H9 (cell line): Measurements from ENCODE around the gene PM20D2. TPM values are rescaled to one million over a fixed set of nuclear protein-coding genes. Genes with fewer than 3 reads are reported as not detected.

ENCODE experiments used
- DNase-seq: peaks from one replicate; pipeline ENCODE4 v3.0.0-alpha.2; 2017
- H2AFZ ChIP-seq: one replicate; pipeline ENCODE4 v1.6.1; 2013; ENCODE audit warnings: mild to moderate bottlenecking, low read length, control low read depth, moderate library complexity
- H2AK5ac ChIP-seq: 2 replicates; pipeline ENCODE4 v1.6.1; 2013; ENCODE audit warnings: low read length, control low read depth, mixed read lengths; ENCODE audit not compliant: insufficient read length
- H2BK120ac ChIP-seq: one replicate; pipeline ENCODE4 v1.6.1; 2013; ENCODE audit warnings: low read depth, mild to moderate bottlenecking, low read length, control low read depth, inconsistent platforms; ENCODE audit not compliant: poor library complexity, severe bottlenecking
- H2BK12ac ChIP-seq: 2 replicates; pipeline ENCODE4 v1.6.1; 2013; ENCODE audit warnings: low read length, control low read depth, mixed read lengths, low read depth; ENCODE audit not compliant: insufficient read length
- H2BK15ac ChIP-seq: 2 replicates; pipeline ENCODE4 v1.6.1; 2013; ENCODE audit warnings: low read depth, low read length, control low read depth
- H2BK20ac ChIP-seq: one replicate; pipeline ENCODE4 v1.6.1; 2013; ENCODE audit warnings: low read depth, mild to moderate bottlenecking, low read length, control low read depth, inconsistent platforms; ENCODE audit not compliant: poor library complexity, severe bottlenecking
- H2BK5ac ChIP-seq: 2 replicates; pipeline ENCODE4 v1.6.1; 2013; ENCODE audit warnings: low read length, control low read depth, mixed read lengths; ENCODE audit not compliant: insufficient read length
- H3K14ac ChIP-seq: 2 replicates; pipeline ENCODE4 v1.6.1; 2013; ENCODE audit warnings: low read length, control low read depth; ENCODE audit not compliant: insufficient read depth
- H3K18ac ChIP-seq: 2 replicates; pipeline ENCODE4 v1.6.1; 2013; ENCODE audit warnings: low read depth, mild to moderate bottlenecking, mixed read lengths, low read length, control low read depth; ENCODE audit not compliant: insufficient read length
- H3K23ac ChIP-seq: 2 replicates; pipeline ENCODE4 v1.6.1; 2013; ENCODE audit warnings: low read length, control low read depth, mixed read lengths, low read depth; ENCODE audit not compliant: insufficient read length
- H3K23me2 ChIP-seq: 2 replicates; pipeline ENCODE4 v1.6.1; 2013; ENCODE audit warnings: low read depth, mild to moderate bottlenecking, mixed read lengths, low read length, control low read depth; ENCODE audit not compliant: insufficient read length, poor library complexity, severe bottlenecking
- H3K27ac ChIP-seq: 2 replicates; pipeline ENCODE4 v1.5.1; 2013; ENCODE audit warnings: low read length, control low read depth, mixed read lengths, low read depth; ENCODE audit not compliant: insufficient read length
- H3K27me3 ChIP-seq: 2 replicates; pipeline ENCODE4 v1.6.1; 2013; ENCODE audit warnings: low read length, control low read depth, inconsistent platforms; ENCODE audit not compliant: insufficient read depth
- H3K4ac ChIP-seq: 2 replicates; pipeline ENCODE4 v1.6.1; 2013; ENCODE audit warnings: low read depth, mild to moderate bottlenecking, control low read depth, inconsistent platforms, low read length, moderate library complexity
- H3K4me1 ChIP-seq: 2 replicates; pipeline ENCODE4 v1.6.1; 2013; ENCODE audit warnings: low read length, control low read depth, inconsistent platforms; ENCODE audit not compliant: insufficient read depth
- H3K4me2 ChIP-seq: 2 replicates; pipeline ENCODE4 v1.6.1; 2013; ENCODE audit warnings: low read length, control low read depth, mixed read lengths; ENCODE audit not compliant: insufficient read length, insufficient read depth
- H3K56ac ChIP-seq: 2 replicates; pipeline ENCODE4 v1.6.1; 2013; ENCODE audit warnings: low read depth, mild to moderate bottlenecking, mixed read lengths, low read length, control low read depth; ENCODE audit not compliant: insufficient read length
- H3K79me1 ChIP-seq: 2 replicates; pipeline ENCODE4 v1.6.1; 2013; ENCODE audit warnings: low read depth, mild to moderate bottlenecking, moderate library complexity, low read length, control low read depth, inconsistent platforms; ENCODE audit not compliant: insufficient read depth, poor library complexity, severe bottlenecking
- H3K79me2 ChIP-seq: 2 replicates; pipeline ENCODE4 v1.6.1; 2013; ENCODE audit warnings: low read length, control low read depth, inconsistent platforms; ENCODE audit not compliant: insufficient read depth
- H3K9ac ChIP-seq: 2 replicates; pipeline ENCODE4 v1.6.1; 2013; ENCODE audit warnings: low read length, control low read depth, mixed read lengths; ENCODE audit not compliant: insufficient read length; ENCODE audit errors: extremely low read depth
- H3K9me3 ChIP-seq: one replicate; pipeline ENCODE4 v1.6.1; 2013; ENCODE audit warnings: low read depth, low read length, inconsistent platforms; ENCODE audit not compliant: control insufficient read depth
- H3T11ph ChIP-seq: one replicate; pipeline ENCODE4 v1.6.1; 2013; ENCODE audit warnings: mild to moderate bottlenecking, low read length, control low read depth, inconsistent platforms
- H4K20me1 ChIP-seq: one replicate; pipeline ENCODE4 v1.6.1; 2013; ENCODE audit not compliant: control insufficient read depth, insufficient read length, insufficient read depth
- H4K5ac ChIP-seq: 2 replicates; pipeline ENCODE4 v1.6.1; 2013; ENCODE audit warnings: low read depth, mild to moderate bottlenecking, mixed read lengths, low read length, control low read depth; ENCODE audit not compliant: insufficient read length
- H4K8ac ChIP-seq: replicated peaks from 2 replicates; pipeline ENCODE4 v1.6.1; 2013; ENCODE audit warnings: low read length, control low read depth, mixed read lengths, low read depth; ENCODE audit not compliant: insufficient read length
- H4K91ac ChIP-seq: 2 replicates; pipeline ENCODE4 v1.6.1; 2013; ENCODE audit warnings: low read depth, mild to moderate bottlenecking, moderate library complexity, mixed read lengths, low read length, control low read depth; ENCODE audit not compliant: insufficient read length
- H3K27ac Mint-ChIP-seq, 3 experiments: 2 replicates in 2 of 3; 3 replicates in 1 of 3; pipeline ENCODE4 v1.8.0; 2020 to 2021; ENCODE audit warnings: mixed read lengths in 3 of 3, mild to moderate bottlenecking in 1 of 3, moderate library complexity in 1 of 3
- H3K27me3 Mint-ChIP-seq: 2 replicates; pipeline ENCODE4 v1.8.0; 2021; ENCODE audit warnings: low read depth, mild to moderate bottlenecking, moderate library complexity, mixed read lengths
- H3K36me3 Mint-ChIP-seq, 3 experiments: 2 replicates in 2 of 3; 3 replicates in 1 of 3; pipeline ENCODE4 v1.8.0; 2020 to 2021; ENCODE audit warnings: low read depth in 3 of 3, mixed read lengths in 3 of 3; ENCODE audit not compliant: insufficient read depth in 1 of 3
- H3K4me1 Mint-ChIP-seq, 2 experiments: 2 replicates each; pipeline ENCODE4 v1.8.0; 2020; ENCODE audit warnings: mixed read lengths in 2 of 2
- H3K4me3 Mint-ChIP-seq, 2 experiments: 2 replicates in 1 of 2; 3 replicates in 1 of 2; pipeline ENCODE4 v1.8.0; 2020 to 2021; ENCODE audit warnings: mild to moderate bottlenecking in 2 of 2, mixed read lengths in 2 of 2, moderate library complexity in 1 of 2
- H3K9me3 Mint-ChIP-seq, 2 experiments: 2 replicates in 1 of 2; 3 replicates in 1 of 2; pipeline ENCODE4 v1.8.0; 2020; ENCODE audit warnings: mild to moderate bottlenecking in 2 of 2, mixed read lengths in 2 of 2, moderate library complexity in 1 of 2
- WGBS: extraction: QIAGEN DNeasy Blood & Tissue Kit; methylation state at CpG from one replicate; pipeline ENCODE4 v1.1.7; 2013; ENCODE audit warnings: missing lambda C conversion rate, low lambda C conversion rate, mixed read lengths; ENCODE audit not compliant: insufficient read length; ENCODE audit errors: extremely low coverage; 5-methylcytosine and 5-hydroxymethylcytosine counted together
- total RNA-seq: library from RNA; stranded (reverse); gene quantifications from 2 replicates; pipeline ENCODE4 v1.2.1, GENCODE V29; 2021
- TF ChIP-seq, protein P1 (sequence below): fragments of 200-600 bp; sonication (generic); conservative IDR thresholded peaks from 3 replicates; pipeline ENCODE4 v1.8.0; 2021; ENCODE audit warnings: antibody characterized with exemption, mild to moderate bottlenecking

The PM20D2 gene
- total RNA-seq, 1 experiment from 2014 or later: 8.3 TPM

DNA sequence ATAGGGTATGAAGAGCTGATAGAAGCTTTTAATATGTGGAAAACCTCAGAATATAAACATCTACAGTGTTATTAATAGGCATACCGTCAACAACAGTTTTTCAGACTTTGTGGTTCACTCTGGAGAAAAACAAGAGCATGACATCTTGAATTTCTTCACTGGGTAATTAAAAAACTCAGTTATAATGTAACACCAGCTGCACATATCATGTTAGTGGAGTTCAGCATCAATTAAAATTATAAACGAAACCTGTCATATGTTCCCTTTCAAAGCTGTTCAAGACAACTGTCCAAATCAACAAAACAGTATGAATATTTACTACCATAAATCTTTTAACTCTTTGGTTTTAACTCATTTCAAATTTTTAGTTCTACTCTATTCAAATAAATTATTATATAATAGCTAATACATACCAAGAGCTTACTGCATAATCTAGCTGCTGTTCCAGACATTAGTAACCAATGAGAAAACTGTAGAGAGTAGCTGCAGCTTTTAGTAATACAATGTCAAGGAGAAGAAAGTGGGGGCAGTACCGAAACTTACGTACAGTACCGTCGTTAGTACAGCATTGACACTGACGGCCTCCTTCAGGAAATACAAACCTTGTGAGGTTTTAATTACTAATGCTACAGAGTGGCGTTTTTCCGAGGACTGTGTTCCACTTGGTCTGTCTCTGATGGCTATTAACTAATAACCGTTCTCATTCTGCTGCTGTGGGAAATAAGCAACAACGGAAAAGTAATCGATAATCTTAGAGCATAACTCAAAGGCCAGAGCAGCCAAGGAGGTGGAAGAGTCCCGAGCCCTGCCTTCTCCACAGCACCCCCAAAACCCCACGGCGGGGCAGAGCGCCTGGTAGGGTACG lies 532 bp upstream of the PM20D2 start:
- no peak overlapping the region for H2BK5ac ChIP-seq
- H3K4me3 Mint-ChIP-seq: peak overlapping the region; percentile 51 to 72
- DNase-seq: no peak
- H3K79me1 ChIP-seq: no peaks in the 10 kb centered on the region
- H2AK5ac ChIP-seq: no peak overlapping the region
- no peak overlapping the region for H3K27ac ChIP-seq
- H2BK120ac ChIP-seq: no peak overlapping the region
- peaks cover 8% of the 10 kb centered on the region for H3K23me2 ChIP-seq
- TF ChIP-seq, protein P1, sequence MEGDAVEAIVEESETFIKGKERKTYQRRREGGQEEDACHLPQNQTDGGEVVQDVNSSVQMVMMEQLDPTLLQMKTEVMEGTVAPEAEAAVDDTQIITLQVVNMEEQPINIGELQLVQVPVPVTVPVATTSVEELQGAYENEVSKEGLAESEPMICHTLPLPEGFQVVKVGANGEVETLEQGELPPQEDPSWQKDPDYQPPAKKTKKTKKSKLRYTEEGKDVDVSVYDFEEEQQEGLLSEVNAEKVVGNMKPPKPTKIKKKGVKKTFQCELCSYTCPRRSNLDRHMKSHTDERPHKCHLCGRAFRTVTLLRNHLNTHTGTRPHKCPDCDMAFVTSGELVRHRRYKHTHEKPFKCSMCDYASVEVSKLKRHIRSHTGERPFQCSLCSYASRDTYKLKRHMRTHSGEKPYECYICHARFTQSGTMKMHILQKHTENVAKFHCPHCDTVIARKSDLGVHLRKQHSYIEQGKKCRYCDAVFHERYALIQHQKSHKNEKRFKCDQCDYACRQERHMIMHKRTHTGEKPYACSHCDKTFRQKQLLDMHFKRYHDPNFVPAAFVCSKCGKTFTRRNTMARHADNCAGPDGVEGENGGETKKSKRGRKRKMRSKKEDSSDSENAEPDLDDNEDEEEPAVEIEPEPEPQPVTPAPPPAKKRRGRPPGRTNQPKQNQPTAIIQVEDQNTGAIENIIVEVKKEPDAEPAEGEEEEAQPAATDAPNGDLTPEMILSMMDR: no peak
- H3K4ac ChIP-seq: no peak overlapping the region
- H3K79me2 ChIP-seq: no peaks in the 10 kb centered on the region
- no peak overlapping the region for H4K8ac ChIP-seq
- H2BK12ac ChIP-seq: no peak overlapping the region
- H4K5ac ChIP-seq: no peak overlapping the region
- peaks cover 52% of the 10 kb centered on the region for H3K27me3 Mint-ChIP-seq
- no peak overlapping the region for H3K14ac ChIP-seq
- peaks cover 0 to 3% of the 10 kb centered on the region in 2 experiments; a peak in 1 of 5 replicates for H3K9me3 Mint-ChIP-seq
- no peak overlapping the region for H4K91ac ChIP-seq
- peaks cover 9% of the 10 kb centered on the region in 2 experiments for H3K4me1 Mint-ChIP-seq
- no CpG with 5 or more reads among the region's 17 CpGs for WGBS
- no peak overlapping the region for H3K23ac ChIP-seq
- H3K27me3 ChIP-seq: peaks cover 10% of the 10 kb centered on the region; the same call in 1 of the 2 replicates
- H3T11ph ChIP-seq: no peak overlapping the region
- no peaks in the 10 kb centered on the region for H4K20me1 ChIP-seq
- no peak overlapping the region for H3K56ac ChIP-seq
- no peak overlapping the region for H2BK20ac ChIP-seq
- no peak overlapping the region for H3K9ac ChIP-seq
- no peak overlapping the region for H3K27ac Mint-ChIP-seq
- H3K4me2 ChIP-seq: peak overlapping the region; percentile 49
- no peak overlapping the region for H2BK15ac ChIP-seq
- H3K36me3 Mint-ChIP-seq: no peaks in the 10 kb centered on the region; a peak in 1 of 7 replicates
- H3K18ac ChIP-seq: no peak overlapping the region
- H3K9me3 ChIP-seq: no peaks in the 10 kb centered on the region
- no peak overlapping the region for H2AFZ ChIP-seq
- H3K4me1 ChIP-seq: no peaks in the 10 kb centered on the region
